HG03066 (cell line): ENCODE data around the gene TFPI.

ENCODE experiments used
- ATAC-seq: cut with Tn5 transposase; IDR thresholded peaks from one replicate; pipeline ENCODE4 v1.9.1; 2021; ENCODE audit warnings: low read depth; ENCODE audit not compliant: unreplicated experiment

Gene TFPI

DNA sequence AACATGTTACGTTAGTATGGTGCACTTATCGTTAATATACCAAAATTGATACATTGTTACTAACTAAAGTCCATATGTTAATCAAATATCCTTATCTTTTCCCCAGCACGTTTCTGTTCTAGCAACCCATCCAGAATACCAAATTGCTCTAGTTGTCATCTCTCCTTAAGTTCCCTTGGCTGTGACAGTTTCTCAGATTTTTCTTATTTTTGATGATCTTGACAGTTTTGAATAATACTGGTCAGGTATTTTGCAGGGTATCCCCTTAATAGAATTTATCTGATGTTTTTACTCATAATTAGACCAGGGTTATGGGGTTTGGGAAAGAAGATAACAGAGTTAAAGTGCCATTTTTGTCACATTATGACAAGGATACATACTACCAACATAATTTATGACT is 47.8 kb downstream of the TFPI start:
- ATAC-seq, result no peak

DNA sequence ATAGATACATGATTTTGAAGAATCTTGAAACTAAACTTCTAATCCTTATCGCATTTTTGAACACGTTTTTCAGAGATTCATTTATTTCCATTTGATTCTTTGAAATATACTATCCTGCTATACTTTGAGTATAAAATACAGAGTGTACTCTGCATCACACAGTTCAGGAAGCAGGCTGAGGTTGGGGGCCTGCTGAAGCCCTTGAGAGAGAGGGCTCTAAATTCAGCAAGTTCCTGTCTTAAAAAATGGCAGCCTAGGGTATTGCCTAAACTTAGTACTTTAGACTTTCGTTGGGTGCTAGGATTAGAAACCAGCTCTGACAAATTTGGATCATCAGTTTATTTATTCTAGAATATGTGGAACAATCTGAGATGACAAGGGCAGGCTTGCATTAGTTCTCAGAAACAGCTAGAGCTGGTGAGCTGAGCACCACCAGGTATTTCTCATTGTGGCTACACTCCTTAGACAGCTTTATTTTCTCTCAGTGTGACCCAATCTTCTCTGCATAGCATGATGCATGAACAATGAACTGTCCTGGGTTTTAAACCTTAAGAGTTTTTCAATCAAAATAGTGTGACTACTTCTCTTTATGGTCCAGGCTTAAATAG is 49.1 kb downstream of the TFPI start:
- no peak for ATAC-seq

DNA sequence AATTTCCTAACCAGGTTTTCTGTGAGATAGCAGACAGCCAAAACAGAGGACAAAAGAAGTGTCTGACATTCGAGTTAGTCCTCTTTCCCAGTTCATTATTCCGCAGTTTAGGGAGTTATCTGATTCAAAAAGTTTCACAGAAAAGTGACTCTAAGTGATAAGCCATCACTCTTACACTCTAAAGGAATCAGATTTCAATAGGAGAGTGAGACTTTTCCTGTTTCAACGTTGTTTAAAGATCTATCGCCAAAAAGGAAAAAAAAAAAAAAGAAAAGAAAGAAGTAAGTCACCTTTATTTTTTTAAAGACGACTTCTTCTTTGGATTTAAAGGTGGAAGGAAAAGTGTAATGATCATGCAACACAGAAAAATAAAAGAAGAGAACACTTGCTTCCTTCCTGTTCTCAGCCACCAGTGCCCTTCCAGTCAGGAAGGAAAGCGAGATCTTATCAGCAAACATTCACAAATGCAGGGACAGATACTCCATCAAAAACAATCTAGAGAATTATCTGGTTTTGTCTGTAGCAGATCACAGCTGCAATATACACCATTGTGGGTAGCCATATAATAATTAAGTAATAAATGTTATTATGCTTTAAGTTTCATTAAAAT is 49.8 kb downstream of the TFPI start:
- no peak for ATAC-seq

DNA sequence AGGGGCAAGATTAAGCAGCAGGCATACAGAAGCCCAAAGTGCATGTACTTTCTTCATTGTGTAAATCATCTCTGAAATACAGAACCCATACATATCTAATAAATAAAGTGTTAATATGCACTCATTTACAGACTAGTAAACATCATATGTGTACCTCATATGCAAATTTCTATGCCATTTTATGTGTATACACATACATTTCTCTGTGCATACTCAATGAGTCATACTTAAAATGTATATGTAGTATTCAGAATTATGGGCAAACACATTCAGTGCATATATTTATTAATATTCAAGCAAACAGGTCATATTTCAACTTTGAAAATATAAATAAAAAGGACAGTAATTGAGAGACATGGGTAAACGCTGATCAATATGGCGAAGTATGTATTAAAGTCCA is 50.5 kb downstream of the TFPI start:
- no peak for ATAC-seq

DNA sequence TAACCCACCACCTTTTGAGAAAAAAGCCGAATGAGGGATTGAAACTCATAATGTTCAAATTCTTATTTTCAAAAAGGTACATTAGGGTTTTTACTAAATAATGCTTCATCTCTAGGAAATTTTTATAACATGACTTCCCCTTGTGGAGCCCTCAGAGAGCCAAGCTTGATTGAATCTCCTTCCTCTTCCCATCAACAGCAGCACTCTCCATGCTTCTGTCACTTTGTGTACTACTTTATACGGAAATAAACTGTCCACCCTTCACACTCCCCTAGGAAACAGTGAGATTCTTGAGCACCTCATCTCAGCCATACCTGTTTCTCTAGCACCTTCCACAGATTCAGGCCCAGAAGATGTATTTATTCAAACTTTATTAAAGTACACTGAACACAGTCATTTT is 51.8 kb downstream of the TFPI start:
- ATAC-seq, result no peak

DNA sequence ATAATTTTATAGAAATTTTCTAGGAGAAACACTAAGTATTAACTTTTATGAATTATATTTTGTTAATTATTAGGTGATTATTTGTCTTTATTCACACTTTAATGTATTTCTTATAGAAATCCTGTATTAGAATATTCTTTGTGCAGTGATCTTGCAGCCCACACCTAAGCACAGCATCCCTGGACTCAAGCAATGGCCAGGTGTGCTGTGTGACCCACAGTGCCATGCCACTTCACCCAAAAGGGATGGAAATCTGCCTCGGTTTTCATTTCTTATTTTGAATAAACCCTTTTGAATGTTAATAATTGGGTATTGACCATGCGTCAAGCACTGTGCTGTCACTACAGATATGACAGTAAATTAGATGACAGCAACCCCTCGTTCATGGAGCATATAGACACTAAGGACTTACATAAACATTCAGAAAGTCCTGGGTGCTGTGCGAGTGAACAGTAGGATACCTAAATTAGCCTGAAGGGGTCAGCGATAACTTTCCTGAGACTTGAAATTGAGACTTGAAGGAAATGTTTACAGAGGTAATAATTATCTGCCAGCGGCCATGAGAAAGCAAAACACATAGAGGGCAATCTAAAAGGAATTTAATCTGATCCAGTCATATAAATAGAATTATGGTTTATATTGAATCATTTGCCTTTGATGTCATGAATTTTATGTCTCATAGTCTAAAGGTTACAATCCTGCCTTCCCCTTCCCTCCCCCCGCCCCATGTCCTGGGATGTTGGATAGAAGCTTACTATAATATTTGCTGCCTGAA is 53.5 kb downstream of the TFPI start:
- ATAC-seq, result no peak

DNA sequence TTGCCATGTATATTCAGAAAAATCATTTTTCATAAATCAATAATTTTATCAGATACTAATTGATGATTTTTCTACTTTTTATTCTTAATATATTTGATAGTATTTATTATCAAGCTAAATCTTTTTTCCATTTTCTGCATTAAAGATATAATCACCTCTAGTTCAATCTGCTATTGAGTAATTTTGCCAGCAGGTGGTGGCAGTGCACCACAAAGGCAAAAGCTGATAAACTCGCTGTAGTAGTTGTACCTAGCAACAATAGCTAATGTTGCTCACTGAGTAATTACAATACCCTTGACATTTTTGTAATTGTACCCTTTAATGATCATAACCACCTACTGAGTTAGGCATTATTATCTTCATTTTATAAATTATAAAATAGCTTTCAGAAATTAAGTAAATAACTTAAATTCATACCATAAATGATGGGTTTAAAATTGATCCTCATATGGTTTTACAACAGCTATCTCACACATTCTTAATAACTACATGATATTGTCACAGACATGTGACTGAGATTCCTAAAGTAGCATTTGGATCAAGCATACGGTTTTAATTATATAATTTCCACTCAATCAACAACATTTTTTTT is 54.2 kb downstream of the TFPI start:
- peak; percentile 88 for ATAC-seq

DNA sequence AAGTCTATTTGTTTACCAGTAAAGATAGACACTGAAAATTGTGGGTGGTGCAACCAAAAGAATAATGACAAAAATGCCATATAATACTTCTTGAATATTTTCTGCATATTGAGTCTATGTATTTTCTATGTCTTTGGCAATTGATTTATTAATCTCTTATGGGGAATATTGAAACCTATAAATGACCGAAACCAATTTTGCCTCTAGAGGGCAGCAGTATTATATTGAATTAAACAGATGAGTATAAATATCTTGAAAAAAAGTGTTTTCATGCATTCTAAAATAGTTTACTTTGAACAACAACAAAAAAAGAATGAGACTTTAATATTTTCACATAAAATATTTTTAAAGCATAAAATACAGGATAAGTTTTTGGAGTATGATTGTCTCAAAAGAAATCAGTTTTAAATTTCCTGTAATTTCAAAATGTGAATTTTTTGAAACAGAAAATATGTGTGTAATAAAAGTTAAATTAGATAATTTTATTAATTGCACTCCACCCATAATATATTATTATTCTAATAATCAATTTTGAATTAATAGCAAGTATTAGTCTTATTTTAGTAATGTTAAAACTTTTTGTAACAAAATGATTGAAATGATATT is 56.3 kb downstream of the TFPI start:
- ATAC-seq, result no peak

DNA sequence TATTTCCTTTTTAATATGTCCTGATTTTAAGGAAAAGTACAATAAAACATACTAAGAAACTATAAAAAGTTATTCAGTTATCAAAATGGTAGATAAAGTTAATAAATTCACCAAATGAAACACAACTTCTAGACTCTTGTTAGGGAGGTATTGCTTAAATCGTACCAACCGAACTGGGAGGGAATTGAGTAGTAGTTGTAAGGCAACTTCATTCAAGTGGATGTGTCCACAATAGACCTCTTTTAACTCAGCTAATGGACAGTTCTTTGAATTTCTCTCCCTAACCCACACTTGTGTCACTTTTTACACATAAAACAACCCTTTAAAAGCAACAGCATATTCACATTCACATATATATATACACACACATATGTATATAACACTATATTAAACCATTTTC is 57.1 kb downstream of the TFPI start:
- ATAC-seq, result no peak

DNA sequence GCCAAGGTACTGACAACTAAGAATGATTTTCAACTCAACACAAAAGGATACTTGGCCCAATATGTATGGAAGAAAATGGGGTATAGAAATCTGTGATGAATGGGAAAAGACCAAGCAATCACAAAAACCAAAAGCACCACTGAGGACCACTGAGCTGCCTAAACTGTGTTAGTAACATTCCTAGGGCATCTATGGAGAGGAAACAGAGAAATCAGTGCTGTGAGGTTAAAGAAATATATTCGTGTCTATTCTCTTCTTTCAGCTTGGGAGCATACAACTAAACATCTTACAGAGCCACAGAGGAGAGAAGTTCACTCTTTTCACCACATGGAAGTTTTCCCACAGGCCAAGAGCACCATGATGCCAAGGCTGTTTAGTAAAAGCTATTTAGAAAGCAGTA is 58.9 kb downstream of the TFPI start:
- ATAC-seq, result no peak

DNA sequence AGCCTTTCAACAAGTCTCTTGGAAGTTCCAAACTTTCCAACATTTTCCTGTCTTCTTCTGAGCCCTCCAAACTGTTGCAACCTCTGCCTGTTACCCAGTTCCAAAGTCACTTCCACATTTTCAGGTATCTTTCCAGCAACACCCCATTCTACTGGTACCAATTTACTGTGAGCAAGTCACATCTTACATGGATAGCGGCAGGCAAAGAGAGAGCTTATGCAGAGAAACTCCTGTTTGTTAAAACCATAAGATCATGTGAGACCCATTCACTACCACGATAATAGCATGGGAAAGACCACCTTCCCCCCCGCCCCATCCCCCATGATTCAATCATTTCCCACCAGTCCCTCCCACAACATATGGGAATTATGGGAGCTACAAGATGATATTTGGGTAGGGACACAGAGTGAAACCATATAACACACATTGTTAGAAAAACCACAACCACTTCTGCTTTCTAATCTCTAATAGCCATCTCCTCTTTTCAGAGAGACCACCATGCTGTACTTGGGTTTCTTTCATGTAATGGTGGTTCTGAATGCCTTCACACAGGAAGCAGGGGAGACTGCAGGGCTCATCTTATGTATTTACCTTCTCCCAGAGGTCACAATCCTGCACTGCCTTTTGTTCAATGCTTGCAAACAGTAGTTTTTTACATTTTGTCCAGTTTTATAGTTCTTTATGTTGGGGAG is 60.2 kb downstream of the TFPI start:
- ATAC-seq, result no peak

DNA sequence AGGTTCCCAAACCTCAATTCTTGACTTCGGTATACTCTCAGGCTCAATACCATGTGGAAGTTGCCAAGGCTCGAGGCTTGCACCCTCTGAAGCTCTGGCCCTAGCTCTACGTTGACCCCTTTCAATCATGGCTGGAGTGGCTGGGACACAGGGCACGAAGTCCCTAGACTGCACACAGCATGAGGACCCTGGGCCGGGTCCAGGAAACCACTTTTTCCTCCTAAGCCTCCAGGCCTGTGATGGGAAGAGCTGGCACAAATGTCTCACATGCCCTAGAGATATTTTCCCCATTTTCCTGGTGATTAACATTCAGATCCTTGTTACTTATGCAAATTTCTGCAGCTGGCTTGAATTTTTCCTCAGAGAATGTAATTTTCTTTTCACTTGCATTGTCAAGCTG is 61.1 kb downstream of the TFPI start:
- ATAC-seq, result no peak

DNA sequence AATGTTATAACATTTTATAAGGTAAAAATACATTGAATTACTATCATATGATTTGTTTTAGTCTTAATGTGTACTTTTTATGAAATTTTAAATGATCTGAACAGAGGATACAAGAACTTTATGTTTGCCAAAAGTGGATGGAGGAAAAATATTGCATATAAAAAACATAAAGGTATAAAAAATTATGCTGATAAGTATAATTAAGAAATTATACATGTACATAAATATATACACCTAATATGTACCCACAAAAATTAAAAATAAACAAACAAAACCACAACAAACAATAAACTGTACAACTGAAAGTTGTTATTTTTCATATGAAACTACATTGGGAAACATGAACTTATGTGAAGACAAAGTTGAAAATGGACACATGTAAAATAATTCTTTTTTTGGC is 68.0 kb downstream of the TFPI start:
- ATAC-seq, result no peak

DNA sequence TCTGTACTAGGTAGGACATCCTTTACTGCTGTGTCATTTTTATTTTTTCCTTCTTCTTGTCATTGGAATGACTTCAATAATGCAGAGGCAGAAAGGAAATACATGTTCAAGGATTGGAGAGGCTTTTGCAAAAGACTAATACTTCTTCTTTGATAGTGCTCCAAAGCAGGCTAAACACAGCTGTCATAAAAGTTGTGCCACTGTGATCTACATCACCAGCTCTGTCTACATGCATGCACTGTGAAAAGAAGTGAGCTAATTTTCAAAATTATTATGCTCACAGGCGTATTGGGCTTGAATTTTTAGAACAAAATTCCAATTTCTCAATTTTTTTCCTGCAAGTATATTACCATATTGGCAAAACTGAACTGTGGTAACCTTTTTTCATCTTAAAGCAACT is 68.7 kb downstream of the TFPI start:
- ATAC-seq, result no peak

DNA sequence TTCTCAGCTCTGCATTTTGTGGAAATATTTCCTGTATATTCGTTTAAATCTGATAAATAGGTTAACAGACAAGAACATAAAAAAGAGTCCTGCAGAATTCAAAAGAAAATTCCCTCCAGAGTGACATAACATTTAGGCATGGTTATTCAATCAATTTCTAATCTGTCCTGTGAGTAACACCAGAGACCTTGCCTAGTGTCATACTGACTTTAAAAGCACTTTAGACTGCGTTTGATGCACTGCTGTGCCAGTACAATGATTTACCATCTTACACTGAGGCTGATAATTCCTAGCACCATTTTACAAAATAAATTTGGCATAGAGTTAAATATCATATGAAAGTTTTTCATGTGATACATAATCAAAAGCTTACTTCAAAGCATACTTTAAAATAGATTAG is 70.7 kb downstream of the TFPI start:
- no peak for ATAC-seq

DNA sequence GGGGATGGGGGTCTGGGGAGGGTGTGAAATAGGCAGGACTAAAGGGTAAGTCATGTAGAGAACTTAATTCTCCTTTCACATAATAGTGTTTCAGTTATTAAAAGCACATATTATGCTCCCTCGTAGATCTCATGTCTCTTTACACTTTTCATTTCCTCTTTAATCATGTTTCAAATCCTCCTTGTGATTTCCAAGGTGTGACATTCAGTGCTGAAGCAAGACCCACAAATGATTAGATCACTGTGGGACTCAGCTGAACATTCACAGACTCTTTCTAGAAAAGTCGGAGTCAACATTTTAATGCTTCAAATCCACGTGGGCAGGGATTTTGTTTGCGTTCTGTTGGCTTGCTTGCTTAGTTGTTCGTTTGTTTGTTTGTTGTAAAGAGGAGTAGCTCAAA is 71.4 kb downstream of the TFPI start:
- peak; percentile 71 for ATAC-seq

DNA sequence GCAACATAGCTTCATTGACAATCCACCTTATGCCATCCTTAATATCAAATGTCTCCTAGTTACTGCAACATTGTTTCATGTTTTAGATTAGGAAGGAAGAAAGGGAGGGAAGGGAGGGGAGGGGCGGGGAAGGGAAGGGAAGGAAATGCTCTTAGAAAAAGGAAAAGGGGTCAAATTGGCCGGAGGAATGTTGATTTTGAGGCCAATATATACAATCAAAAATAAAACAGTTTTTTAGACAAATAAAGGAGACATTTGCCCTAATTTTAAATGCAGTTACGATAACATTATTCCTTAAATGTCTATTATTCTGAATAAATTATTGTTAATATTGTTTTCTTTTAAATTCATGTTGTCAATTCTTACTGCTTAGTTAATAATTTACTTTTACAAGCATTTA is 72.7 kb downstream of the TFPI start:
- ATAC-seq, result no peak

DNA sequence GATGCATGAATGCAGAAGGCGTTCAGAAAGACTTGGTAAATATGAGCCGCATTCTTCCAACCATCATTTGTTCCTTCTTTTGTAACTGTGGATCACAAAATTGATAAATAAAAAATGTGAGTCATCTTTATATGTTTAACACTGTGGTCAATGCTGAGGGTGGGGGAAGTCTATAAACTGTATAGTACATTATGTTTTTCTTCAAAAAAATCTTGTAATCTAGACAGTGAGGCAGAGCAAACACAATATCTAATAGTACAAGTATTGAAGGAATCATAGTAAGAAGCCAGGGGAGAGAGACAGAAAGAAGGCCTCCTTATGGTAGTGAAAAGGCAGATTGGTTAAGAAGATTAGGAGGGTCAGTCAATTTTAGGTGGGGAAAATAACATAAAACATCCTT is 75.5 kb downstream of the TFPI start:
- no peak for ATAC-seq

DNA sequence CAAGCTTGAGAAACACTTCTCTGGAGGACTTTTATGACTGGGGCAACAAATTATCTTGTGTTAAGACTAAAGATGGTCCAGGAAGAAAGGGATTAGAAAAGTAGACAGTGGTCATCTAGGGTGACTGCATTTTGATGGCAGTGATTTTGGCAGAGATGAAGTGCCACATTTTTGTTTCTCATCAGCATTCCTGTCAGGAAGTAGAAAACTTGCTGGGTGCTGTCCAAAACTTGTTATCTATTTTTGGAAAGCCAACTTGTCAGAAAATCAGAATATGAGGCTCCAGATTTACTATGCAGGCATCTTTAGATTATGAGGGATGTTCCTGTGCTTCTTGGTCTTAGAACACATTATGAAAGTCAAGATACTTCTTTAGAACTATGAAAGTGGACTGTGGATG is 77.2 kb downstream of the TFPI start:
- ATAC-seq, result no peak

DNA sequence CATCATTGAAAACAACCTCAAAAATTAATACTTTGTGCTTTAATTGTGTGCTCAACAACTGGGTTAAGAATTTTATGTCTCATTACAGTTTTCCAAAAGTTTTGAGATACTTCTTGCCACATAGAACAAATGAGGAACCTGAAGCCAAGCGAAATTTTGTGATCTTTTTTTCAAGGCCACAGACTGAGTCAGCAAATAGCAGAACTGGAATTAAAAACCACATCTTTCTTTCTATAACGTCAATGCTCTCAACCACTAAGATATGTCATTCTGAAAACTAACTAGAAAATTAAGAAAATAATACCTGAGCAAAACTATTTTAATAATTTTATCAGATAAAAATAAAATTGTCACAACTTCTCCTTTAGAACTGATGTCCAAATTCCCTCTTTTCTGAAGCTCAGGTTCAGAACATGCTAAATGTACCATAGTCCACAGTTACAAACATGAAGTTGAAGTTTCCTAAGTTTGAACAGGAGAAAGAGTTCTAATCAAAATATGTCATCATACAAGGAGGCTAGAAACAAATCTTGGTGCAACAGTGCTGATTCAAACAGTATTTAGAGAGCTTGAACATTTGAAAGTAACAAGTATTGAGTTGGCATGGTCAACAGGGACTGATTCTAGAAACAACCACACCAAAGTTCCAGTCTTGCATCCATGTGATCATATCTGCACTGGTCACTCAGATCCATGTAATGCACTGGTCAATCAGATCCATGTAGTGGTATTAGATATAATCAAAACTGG is 78.6 kb downstream of the TFPI start:
- ATAC-seq, result peak; percentile 82
